ENCODE data around the gene SLAMF1. TPM values are rescaled to one million over a fixed set of nuclear protein-coding genes. Genes with fewer than 3 reads are reported as not detected.

The SLAMF1 gene
- total RNA-seq, 1 donor from 2014 or later: 6.9 TPM

GRCh38 chr1:160639652-160640051 lies 7.2 kb downstream of the SLAMF1 start:
- Histone ChIP-seq H3K27me3 (no peaks in the 10 kb centered on the region), H3K36me3 (no peaks in the 10 kb centered on the region), H3K9me3 (no peaks in the 10 kb centered on the region), H3K4me3 (no peak overlapping the region), H3K27ac (no peak overlapping the region), H3K4me1 (no peaks in the 10 kb centered on the region)
- no peak for TF ChIP-seq POLR2AphosphoS5 (IDR thresholded peaks at IDR 0.05; ENCODE audit: insufficient read depth in 1 of 2, low read depth in 1 of 2)
- TF ChIP-seq CTCF (IDR thresholded peaks at IDR 0.05): no peak
- TF ChIP-seq POLR2A (IDR thresholded peaks at IDR 0.05): no peak
- no peak for DNase-seq (ENCODE audit: extremely low spot score in 2 of 2)
- intact Hi-C loops (cut with DNase I): no loop called here

- Histone ChIP-seq H3K9me3 (no peaks in the 10 kb centered on the region), H3K27me3 (no peaks in the 10 kb centered on the region), H3K4me3 (no peak overlapping the region), H3K36me3 (no peaks in the 10 kb centered on the region), H3K27ac (no peak overlapping the region), H3K4me1 (no peaks in the 10 kb centered on the region)
- TF ChIP-seq CTCF (IDR thresholded peaks at IDR 0.05): no peak
- intact Hi-C loops (cut with DNase I): no loop called here
- DNase-seq (ENCODE audit: extremely low spot score in 2 of 2): no peak
These were observed 7.9 kb downstream of the SLAMF1 start for GRCh38 chr1:160638926-160639325.

GRCh38 chr1:160638540-160638857 lies 8.3 kb downstream of the SLAMF1 start:
- Histone ChIP-seq H3K9me3 (no peaks in the 10 kb centered on the region), H3K4me3 (no peak overlapping the region), H3K36me3 (no peaks in the 10 kb centered on the region), H3K27me3 (no peaks in the 10 kb centered on the region), H3K4me1 (no peaks in the 10 kb centered on the region), H3K27ac (no peak overlapping the region)
- DNase-seq (ENCODE audit: extremely low spot score in 2 of 2): no peak
- TF ChIP-seq POLR2AphosphoS5 (IDR thresholded peaks at IDR 0.05; ENCODE audit: insufficient read depth in 1 of 2, low read depth in 1 of 2) (no peak), POLR2A (IDR thresholded peaks at IDR 0.05) (no peak), CTCF (IDR thresholded peaks at IDR 0.05) (no peak)
- intact Hi-C loops (cut with DNase I): no loop called here

- no peaks in the 10 kb centered on the region for H3K27me3 ChIP-seq
- intact Hi-C loops (cut with DNase I): no loop called here
- no peak overlapping the region for H3K4me3 ChIP-seq
- no peaks in the 10 kb centered on the region for H3K9me3 ChIP-seq
- H3K27ac ChIP-seq: no peak overlapping the region
- TF ChIP-seq POLR2AphosphoS5 (IDR thresholded peaks at IDR 0.05; ENCODE audit: insufficient read depth in 1 of 2, low read depth in 1 of 2) (no peak), POLR2A (IDR thresholded peaks at IDR 0.05) (no peak), CTCF (IDR thresholded peaks at IDR 0.05) (no peak)
- DNase-seq (ENCODE audit: extremely low spot score in 2 of 2): no peak
- no peaks in the 10 kb centered on the region for H3K4me1 ChIP-seq
- H3K36me3 ChIP-seq: no peaks in the 10 kb centered on the region
These were observed 8.9 kb downstream of the SLAMF1 start for GRCh38 chr1:160637821-160638539.

GRCh38 chr1:160637065-160637464 lies 9.8 kb downstream of the SLAMF1 start:
- DNase-seq (ENCODE audit: extremely low spot score in 2 of 2): no peak
- intact Hi-C loops (cut with DNase I): no loop called here

More at GRCh38 chr1:160637065-160637464, 9.8 kb downstream of the SLAMF1 start:
- no peak overlapping the region for H3K4me3 ChIP-seq
- H3K27ac ChIP-seq: no peak overlapping the region
- H3K27me3 ChIP-seq: no peaks in the 10 kb centered on the region
- no peaks in the 10 kb centered on the region for H3K9me3 ChIP-seq
- no peaks in the 10 kb centered on the region for H3K4me1 ChIP-seq
- H3K36me3 ChIP-seq: no peaks in the 10 kb centered on the region
- TF ChIP-seq POLR2A (IDR thresholded peaks at IDR 0.05) (no peak), POLR2AphosphoS5 (IDR thresholded peaks at IDR 0.05; ENCODE audit: insufficient read depth in 1 of 2, low read depth in 1 of 2) (no peak), CTCF (IDR thresholded peaks at IDR 0.05) (no peak)

Data from vagina (tissue), 2 donors.